ENCODE measurements around the gene TUBA3C.

TUBA3C gene

GRCh38 chr13:19153782-19154450, 27.7 kb downstream of the TUBA3C start:
- no peak overlapping the region for H3K4me3 ChIP-seq (ENCODE audit: low read depth, low read length)
- H3K4me1 ChIP-seq (ENCODE audit: control insufficient read depth, insufficient read depth, low read length), result no peaks in the 10 kb centered on the region
- ChIA-PET CTCF (interaction anchor here (0.6 to 1.3 kb wide), 2 partner anchors 173 to 192 kb away, joined by 3 read pairs; no protein-coding TSS in a partner anchor), POLR2A (no interaction called here)
- H3K36me3 ChIP-seq (ENCODE audit: control insufficient read depth in 2 of 2, insufficient read depth in 1 of 2, low read length in 2 of 2), result no peaks in the 10 kb centered on the region
- no peak overlapping the region for H3K27ac ChIP-seq (ENCODE audit: extremely low read depth, low read depth, low read length)
- TF ChIP-seq OSR2 (tag by site-specific recombination; IDR thresholded peaks at IDR 0.05), result no peak
- TF ChIP-seq, protein P1, sequence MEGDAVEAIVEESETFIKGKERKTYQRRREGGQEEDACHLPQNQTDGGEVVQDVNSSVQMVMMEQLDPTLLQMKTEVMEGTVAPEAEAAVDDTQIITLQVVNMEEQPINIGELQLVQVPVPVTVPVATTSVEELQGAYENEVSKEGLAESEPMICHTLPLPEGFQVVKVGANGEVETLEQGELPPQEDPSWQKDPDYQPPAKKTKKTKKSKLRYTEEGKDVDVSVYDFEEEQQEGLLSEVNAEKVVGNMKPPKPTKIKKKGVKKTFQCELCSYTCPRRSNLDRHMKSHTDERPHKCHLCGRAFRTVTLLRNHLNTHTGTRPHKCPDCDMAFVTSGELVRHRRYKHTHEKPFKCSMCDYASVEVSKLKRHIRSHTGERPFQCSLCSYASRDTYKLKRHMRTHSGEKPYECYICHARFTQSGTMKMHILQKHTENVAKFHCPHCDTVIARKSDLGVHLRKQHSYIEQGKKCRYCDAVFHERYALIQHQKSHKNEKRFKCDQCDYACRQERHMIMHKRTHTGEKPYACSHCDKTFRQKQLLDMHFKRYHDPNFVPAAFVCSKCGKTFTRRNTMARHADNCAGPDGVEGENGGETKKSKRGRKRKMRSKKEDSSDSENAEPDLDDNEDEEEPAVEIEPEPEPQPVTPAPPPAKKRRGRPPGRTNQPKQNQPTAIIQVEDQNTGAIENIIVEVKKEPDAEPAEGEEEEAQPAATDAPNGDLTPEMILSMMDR (tag by site-specific recombination; IDR thresholded peaks at IDR 0.05), result peak; percentile 26; the same call in 1 of the 2 replicates
- no peaks in the 10 kb centered on the region for H3K9me3 ChIP-seq (ENCODE audit: control insufficient read depth, insufficient read depth, low read depth, low read length)

DNA sequence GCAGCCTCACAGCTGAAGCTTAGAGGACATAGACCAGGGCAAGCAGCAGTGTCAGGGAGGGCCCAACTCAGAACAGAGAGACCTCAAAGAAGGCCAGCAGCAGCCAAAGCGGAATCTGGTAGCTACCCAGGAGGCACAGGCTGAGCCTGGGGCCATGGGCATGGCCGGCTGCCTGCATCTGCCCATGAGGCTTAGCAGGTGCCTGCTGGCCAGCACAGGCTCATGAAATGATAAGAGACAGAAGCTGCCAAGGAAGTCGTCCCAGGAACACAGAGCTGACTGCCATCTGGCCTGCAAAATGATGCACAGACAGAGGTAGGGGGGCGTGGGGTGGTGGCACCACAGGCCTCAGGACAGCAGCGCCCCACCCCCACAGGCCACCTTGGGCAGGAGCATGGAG, 29.2 kb downstream of the TUBA3C start:
- ChIA-PET CTCF (interaction anchor here (0.5 kb wide), 2 partner anchors 175 to 271 kb away, joined by 3 to 4 read pairs; no protein-coding TSS in a partner anchor), POLR2A (no interaction called here)
- Histone ChIP-seq H3K4me3 (ENCODE audit: low read depth, low read length) (no peak overlapping the region), H3K4me1 (ENCODE audit: control insufficient read depth, insufficient read depth, low read length) (no peaks in the 10 kb centered on the region), H3K36me3 (ENCODE audit: control insufficient read depth in 2 of 2, insufficient read depth in 1 of 2, low read length in 2 of 2) (no peaks in the 10 kb centered on the region), H3K27ac (ENCODE audit: extremely low read depth, low read depth, low read length) (no peak overlapping the region), H3K9me3 (ENCODE audit: control insufficient read depth, insufficient read depth, low read depth, low read length) (no peaks in the 10 kb centered on the region)
- TF ChIP-seq ZNF623 (tag by site-specific recombination; IDR thresholded peaks at IDR 0.05), result no peak
- no peak for TF ChIP-seq ZNF664 (tag by site-specific recombination; IDR thresholded peaks at IDR 0.05)
- no peak for TF ChIP-seq ZNF624 (tag by site-specific recombination; IDR thresholded peaks at IDR 0.05)
- TF ChIP-seq ZNF837 (tag by site-specific recombination; IDR thresholded peaks at IDR 0.05), result no peak
- no peak for TF ChIP-seq ZNF140 (tag by site-specific recombination; IDR thresholded peaks at IDR 0.05)
- no peak for TF ChIP-seq ZNF707 (tag by site-specific recombination; IDR thresholded peaks at IDR 0.05)
- no peak for TF ChIP-seq HOXC10 (CRISPR knock-in tag; IDR thresholded peaks at IDR 0.05)
- TF ChIP-seq, protein P2, sequence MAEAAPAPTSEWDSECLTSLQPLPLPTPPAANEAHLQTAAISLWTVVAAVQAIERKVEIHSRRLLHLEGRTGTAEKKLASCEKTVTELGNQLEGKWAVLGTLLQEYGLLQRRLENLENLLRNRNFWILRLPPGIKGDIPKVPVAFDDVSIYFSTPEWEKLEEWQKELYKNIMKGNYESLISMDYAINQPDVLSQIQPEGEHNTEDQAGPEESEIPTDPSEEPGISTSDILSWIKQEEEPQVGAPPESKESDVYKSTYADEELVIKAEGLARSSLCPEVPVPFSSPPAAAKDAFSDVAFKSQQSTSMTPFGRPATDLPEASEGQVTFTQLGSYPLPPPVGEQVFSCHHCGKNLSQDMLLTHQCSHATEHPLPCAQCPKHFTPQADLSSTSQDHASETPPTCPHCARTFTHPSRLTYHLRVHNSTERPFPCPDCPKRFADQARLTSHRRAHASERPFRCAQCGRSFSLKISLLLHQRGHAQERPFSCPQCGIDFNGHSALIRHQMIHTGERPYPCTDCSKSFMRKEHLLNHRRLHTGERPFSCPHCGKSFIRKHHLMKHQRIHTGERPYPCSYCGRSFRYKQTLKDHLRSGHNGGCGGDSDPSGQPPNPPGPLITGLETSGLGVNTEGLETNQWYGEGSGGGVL (tag by site-specific recombination; IDR thresholded peaks at IDR 0.05), result no peak
- no peak for TF ChIP-seq ZNF416 (tag by site-specific recombination; IDR thresholded peaks at IDR 0.05)
- TF ChIP-seq ZSCAN5A (tag by site-specific recombination; IDR thresholded peaks at IDR 0.05), result no peak

- Histone ChIP-seq H3K4me1 (ENCODE audit: control insufficient read depth, insufficient read depth, low read length) (no peaks in the 10 kb centered on the region), H3K36me3 (ENCODE audit: control insufficient read depth in 2 of 2, insufficient read depth in 1 of 2, low read length in 2 of 2) (no peaks in the 10 kb centered on the region), H3K4me3 (ENCODE audit: low read depth, low read length) (no peak overlapping the region), H3K9me3 (ENCODE audit: control insufficient read depth, insufficient read depth, low read depth, low read length) (no peaks in the 10 kb centered on the region), H3K27ac (ENCODE audit: extremely low read depth, low read depth, low read length) (no peak overlapping the region)
- POLR2A ChIA-PET, result no interaction called here
- CTCF ChIA-PET, result interaction anchor here (0.5 to 0.6 kb wide), 2 partner anchors 15 to 174 kb away, joined by 3 to 4 read pairs; no protein-coding TSS in a partner anchor
- TF ChIP-seq ZNF433 (tag by site-specific recombination; IDR thresholded peaks at IDR 0.05; ENCODE audit: low read depth), result no peak
Observed at GRCh38 chr13:19151581-19152263, 29.9 kb downstream of the TUBA3C start.

Data from HEK293 (cell line).